ENCODE results near the gene HPCAL1.
A peak's percentile ranks its signal among the peaks of the same experiment; 100 is the strongest.

The HPCAL1 gene

GRCh38 chr2:10279946-10280463 lies 22.7 kb upstream of the HPCAL1 start:
- H3K9me3 ChIP-seq (ENCODE audit: severe bottlenecking), result no peaks in the 10 kb centered on the region
- no peak for TF ChIP-seq CTCF (IDR thresholded peaks at IDR 0.05; ENCODE audit: poor library complexity, severe bottlenecking)
- H3K4me1 ChIP-seq (ENCODE audit: insufficient read depth, poor library complexity, severe bottlenecking), result peaks cover 16% of the 10 kb centered on the region
- no peak overlapping the region for H3K27ac ChIP-seq (ENCODE audit: poor library complexity, severe bottlenecking)
- DNase-seq (ENCODE audit: low spot score), result no peak
- H3K27me3 ChIP-seq (ENCODE audit: insufficient read depth, poor library complexity, severe bottlenecking), result no peaks in the 10 kb centered on the region
- no peaks in the 10 kb centered on the region for H3K36me3 ChIP-seq (ENCODE audit: low read depth)
- no peak overlapping the region for H3K4me3 ChIP-seq (ENCODE audit: severe bottlenecking)
- no peak for ATAC-seq (ENCODE audit: low read depth)

- Histone ChIP-seq H3K9me3 (ENCODE audit: severe bottlenecking) (no peaks in the 10 kb centered on the region), H3K4me3 (ENCODE audit: severe bottlenecking) (no peak overlapping the region), H3K4me1 (ENCODE audit: insufficient read depth, poor library complexity, severe bottlenecking) (peaks cover 26% of the 10 kb centered on the region), H3K36me3 (ENCODE audit: low read depth) (no peaks in the 10 kb centered on the region), H3K27me3 (ENCODE audit: insufficient read depth, poor library complexity, severe bottlenecking) (no peaks in the 10 kb centered on the region), H3K27ac (ENCODE audit: poor library complexity, severe bottlenecking) (no peak overlapping the region)
- ATAC-seq (ENCODE audit: low read depth) (no peak), DNase-seq (ENCODE audit: low spot score) (no peak)
- TF ChIP-seq CTCF (IDR thresholded peaks at IDR 0.05; ENCODE audit: poor library complexity, severe bottlenecking), result no peak
Measured at GRCh38 chr2:10281891-10282290, 20.8 kb upstream of the HPCAL1 start.

GRCh38 chr2:10282611-10283105 lies 20.0 kb upstream of the HPCAL1 start:
- Histone ChIP-seq H3K9me3 (ENCODE audit: severe bottlenecking) (no peaks in the 10 kb centered on the region), H3K4me3 (ENCODE audit: severe bottlenecking) (no peak overlapping the region), H3K27ac (ENCODE audit: poor library complexity, severe bottlenecking) (peak overlapping the region; percentile 71), H3K36me3 (ENCODE audit: low read depth) (no peaks in the 10 kb centered on the region), H3K27me3 (ENCODE audit: insufficient read depth, poor library complexity, severe bottlenecking) (no peaks in the 10 kb centered on the region), H3K4me1 (ENCODE audit: insufficient read depth, poor library complexity, severe bottlenecking) (peaks cover 26% of the 10 kb centered on the region)
- ATAC-seq (ENCODE audit: low read depth), result no peak
- TF ChIP-seq CTCF (IDR thresholded peaks at IDR 0.05; ENCODE audit: poor library complexity, severe bottlenecking), result no peak
- no peak for DNase-seq (ENCODE audit: low spot score)

GRCh38 chr2:10283106-10284062 lies 19.3 kb upstream of the HPCAL1 start:
- H3K4me1 ChIP-seq (ENCODE audit: insufficient read depth, poor library complexity, severe bottlenecking), result peaks cover 28% of the 10 kb centered on the region

More at GRCh38 chr2:10283106-10284062, 19.3 kb upstream of the HPCAL1 start:
- ATAC-seq (ENCODE audit: low read depth) (peak; percentile 82), DNase-seq (ENCODE audit: low spot score) (no peak)
- Histone ChIP-seq H3K4me3 (ENCODE audit: severe bottlenecking) (no peak overlapping the region), H3K9me3 (ENCODE audit: severe bottlenecking) (no peaks in the 10 kb centered on the region), H3K27me3 (ENCODE audit: insufficient read depth, poor library complexity, severe bottlenecking) (no peaks in the 10 kb centered on the region), H3K36me3 (ENCODE audit: low read depth) (no peaks in the 10 kb centered on the region), H3K27ac (ENCODE audit: poor library complexity, severe bottlenecking) (peak overlapping the region; percentile 71)
- TF ChIP-seq CTCF (IDR thresholded peaks at IDR 0.05; ENCODE audit: poor library complexity, severe bottlenecking), result no peak
